ENCODE data around the gene TUBA1C.
"Not testable (repeated sequence)": the region's sequence is repeated elsewhere in the genome, so short reads cannot be mapped to it uniquely, and the experiment has no call there.

TUBA1C gene

GRCh38 chr12:49264873-49265792 is at the start of gene TUBA1C:
TUBA1C (plus strand) TSS chr12:49265082; CDS start chr12:49265182, 100 bp downstream.
- DNase-seq (ENCODE audit: low read depth in 3 of 3), result peak; percentile 85 to 89 (median 88)

- no peak for DNase-seq (ENCODE audit: low read depth in 3 of 3)
Observed at GRCh38 chr12:49219417-49220026, 45.4 kb upstream of the TUBA1C start.

- no peak for DNase-seq (ENCODE audit: low read depth in 3 of 3)
Observed at GRCh38 chr12:49220972-49221371, 43.9 kb upstream of the TUBA1C start.

- DNase-seq (ENCODE audit: low read depth in 3 of 3), result no peak
Observed at GRCh38 chr12:49223122-49223521, 41.8 kb upstream of the TUBA1C start.

GRCh38 chr12:49223590-49224369 is 41.1 kb upstream of the TUBA1C start:
- no peak for DNase-seq (ENCODE audit: low read depth in 3 of 3)

GRCh38 chr12:49225576-49226166 is 39.2 kb upstream of the TUBA1C start:
- DNase-seq (ENCODE audit: low read depth in 3 of 3), result no peak

GRCh38 chr12:49227713-49228112 is 37.2 kb upstream of the TUBA1C start:
- no peak for DNase-seq (ENCODE audit: low read depth in 3 of 3)

- no peak for DNase-seq (ENCODE audit: low read depth in 3 of 3)
Observed at GRCh38 chr12:49228653-49229052, 36.2 kb upstream of the TUBA1C start.

- DNase-seq (ENCODE audit: low read depth in 3 of 3), result no peak
Observed at GRCh38 chr12:49230176-49230804, 34.6 kb upstream of the TUBA1C start.

GRCh38 chr12:49230805-49231194 is 34.1 kb upstream of the TUBA1C start:
- DNase-seq (ENCODE audit: low read depth in 3 of 3), result no peak

- no peak for DNase-seq (ENCODE audit: low read depth in 3 of 3)
Observed at GRCh38 chr12:49231878-49232655, 32.8 kb upstream of the TUBA1C start.

GRCh38 chr12:49232940-49233841 is 31.7 kb upstream of the TUBA1C start:
- DNase-seq (ENCODE audit: low read depth in 3 of 3), result no peak

GRCh38 chr12:49233842-49234526 is 30.9 kb upstream of the TUBA1C start:
- DNase-seq (ENCODE audit: low read depth in 3 of 3), result peak in 1 of 3 donors; percentile 26

- DNase-seq (ENCODE audit: low read depth in 3 of 3), result no peak
Observed at GRCh38 chr12:49236423-49236822, 28.5 kb upstream of the TUBA1C start.

- no peak for DNase-seq (ENCODE audit: low read depth in 3 of 3)
Observed at GRCh38 chr12:49243631-49244030, 21.3 kb upstream of the TUBA1C start.

- DNase-seq (ENCODE audit: low read depth in 3 of 3), result no peak
Observed at GRCh38 chr12:49244176-49244575, 20.7 kb upstream of the TUBA1C start.

- no peak for DNase-seq (ENCODE audit: low read depth in 3 of 3)
Observed at GRCh38 chr12:49251357-49251756, 13.5 kb upstream of the TUBA1C start.

GRCh38 chr12:49253033-49253623 is 11.8 kb upstream of the TUBA1C start:
- no peak for DNase-seq (ENCODE audit: low read depth in 3 of 3)

GRCh38 chr12:49255456-49255855 is 9.4 kb upstream of the TUBA1C start:
- DNase-seq (ENCODE audit: low read depth in 3 of 3), result not testable (repeated sequence)
